NCI-H524 (cell line): Measurements from ENCODE around the gene USP9X.
"Not testable (repeated sequence)": the region's sequence is repeated elsewhere in the genome, so short reads cannot be mapped to it uniquely, and the experiment has no call there.

Experiments
- DNase-seq, 2 experiments: peaks; one replicate each; lab custom pipeline; 2025; lab: John Stamatoyannopoulos, UW

USP9X gene

GRCh38 chrX:41198410-41198809, 113.2 kb downstream of the USP9X start:
- DNase-seq, result no peak

DNA sequence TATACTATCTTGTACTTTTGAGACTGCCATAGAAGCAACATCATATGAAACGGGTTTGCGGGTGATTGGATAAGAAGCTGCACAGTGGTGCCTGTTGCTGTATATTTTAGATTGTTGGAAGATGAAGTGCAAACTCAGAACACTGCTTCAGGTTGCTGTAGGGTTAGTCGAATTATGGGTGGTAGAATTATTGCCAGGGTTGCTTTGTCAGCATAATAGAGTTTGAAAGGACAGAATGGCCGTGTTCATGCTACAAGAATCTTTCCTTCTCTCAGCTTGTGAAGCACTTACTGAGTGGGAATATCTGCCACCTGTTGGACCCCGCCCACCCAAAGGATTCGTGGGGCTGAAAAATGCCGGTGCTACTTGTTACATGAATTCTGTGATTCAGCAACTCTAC, 115.5 kb downstream of the USP9X start:
- DNase-seq, result no peak

GRCh38 chrX:41209853-41210252, 124.6 kb downstream of the USP9X start:
- DNase-seq, result no peak

DNA sequence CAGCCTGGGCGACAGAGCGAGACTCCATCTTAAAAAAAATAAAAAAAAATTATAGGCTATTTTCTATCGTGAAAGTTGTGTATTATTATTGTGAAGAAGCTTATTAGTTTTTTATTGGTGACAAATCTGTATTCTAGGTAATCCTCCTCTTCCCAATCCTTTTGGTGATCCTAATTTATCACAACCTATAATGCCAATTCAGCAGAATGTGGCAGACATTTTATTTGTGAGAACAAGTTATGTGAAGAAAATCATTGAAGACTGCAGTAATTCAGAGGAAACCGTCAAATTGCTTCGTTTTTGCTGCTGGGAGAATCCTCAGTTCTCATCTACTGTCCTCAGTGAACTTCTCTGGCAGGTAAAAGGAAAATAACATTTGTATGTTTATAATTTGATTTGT, 139.4 kb downstream of the USP9X start:
- DNase-seq, result no peak

DNA sequence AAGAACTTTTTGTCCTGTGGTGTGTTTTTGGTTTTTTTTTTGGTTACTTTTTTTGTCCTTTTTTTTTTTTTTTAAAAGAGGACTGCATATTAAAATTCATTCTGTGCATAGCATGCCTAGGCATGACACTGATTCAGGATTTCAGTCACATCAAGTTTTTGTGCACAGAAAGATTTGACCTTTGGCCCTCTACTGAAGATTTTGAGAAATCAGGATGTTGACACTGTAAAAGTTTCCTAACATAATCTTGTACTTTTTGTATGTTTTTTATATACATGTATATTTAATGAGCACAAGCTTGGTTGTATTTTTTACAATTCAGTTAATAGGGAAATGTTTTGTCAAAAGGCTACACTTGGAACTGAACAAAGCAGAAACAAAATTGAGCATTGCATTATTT, 148.7 kb downstream of the USP9X start:
- DNase-seq, result no peak

DNA sequence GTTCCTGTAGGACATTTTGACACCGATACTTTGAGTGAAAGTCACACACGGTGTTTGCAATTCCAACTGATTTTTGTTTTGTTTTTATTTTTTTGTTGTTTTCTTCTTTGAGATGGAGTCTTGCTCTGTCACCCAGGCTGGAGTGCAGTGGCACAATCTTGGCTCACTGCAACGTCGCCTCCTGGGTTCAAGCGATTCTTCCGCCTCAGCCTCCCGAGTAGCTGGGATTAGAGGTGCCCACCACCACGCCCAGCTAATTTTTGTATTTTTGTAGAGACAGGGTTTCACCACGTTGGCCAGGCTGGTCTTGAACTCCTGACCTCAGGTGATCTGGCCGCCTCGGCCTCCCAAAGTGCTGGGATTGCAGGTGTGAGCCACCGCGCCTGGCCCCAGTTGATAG, 149.2 kb downstream of the USP9X start:
- DNase-seq, result not testable (repeated sequence)

DNA sequence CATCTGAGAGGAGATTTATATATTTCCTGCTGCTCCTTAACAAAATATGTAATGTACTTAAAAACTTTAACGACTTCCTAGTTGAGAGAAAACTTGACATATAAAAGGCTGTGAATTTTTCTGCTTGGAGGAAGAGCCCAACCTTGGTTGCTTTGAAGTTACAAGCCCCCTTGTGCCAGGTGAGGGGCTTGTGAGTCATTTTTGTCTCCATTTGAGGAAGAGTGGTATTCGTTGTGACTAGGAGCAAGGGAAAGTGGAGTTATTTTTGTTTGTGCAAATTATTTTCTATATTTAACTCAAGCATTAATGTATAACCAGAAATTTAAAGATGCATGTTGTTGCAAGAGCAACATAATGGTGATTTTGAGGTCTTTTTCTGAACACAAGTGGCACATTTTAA, 149.7 kb downstream of the USP9X start:
- no peak for DNase-seq

DNA sequence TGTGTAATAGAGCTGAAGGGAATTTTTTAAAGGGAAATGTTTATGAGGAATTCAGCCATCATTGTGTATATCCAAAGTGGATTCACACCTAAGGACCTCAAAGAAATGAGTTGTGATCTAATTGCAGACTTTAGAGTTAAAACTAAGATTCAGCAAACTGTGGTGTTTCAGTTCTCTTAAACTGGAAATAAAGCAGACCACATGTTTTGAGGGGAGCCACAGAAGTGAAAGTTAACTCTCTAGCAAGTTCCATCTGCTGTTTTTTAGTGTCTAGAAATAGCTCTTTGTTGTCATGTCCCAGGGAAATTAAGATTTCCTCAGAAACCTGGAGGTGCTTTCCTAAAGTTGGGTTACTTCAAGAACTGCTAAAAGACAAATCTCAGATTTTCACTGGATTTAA, 151.4 kb downstream of the USP9X start:
- DNase-seq, result no peak

DNA sequence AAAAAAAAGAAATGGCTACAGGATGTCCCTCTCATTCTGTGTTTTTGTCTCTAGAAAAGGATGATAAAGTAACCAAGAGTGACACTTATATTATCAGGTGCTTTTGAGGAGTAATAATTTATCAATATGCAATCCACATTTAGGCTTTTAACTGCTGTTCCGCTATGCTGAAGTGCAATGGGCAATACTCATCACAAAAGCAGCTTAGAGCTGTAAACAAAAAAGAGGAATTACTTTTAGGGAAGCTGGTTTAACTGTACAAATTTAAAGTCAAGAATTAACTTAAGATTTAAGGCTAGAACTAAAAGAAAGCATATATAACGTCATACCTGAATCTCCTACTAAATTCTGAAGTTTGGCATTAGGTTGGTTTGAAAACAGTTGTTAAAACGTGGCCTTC, 155.3 kb downstream of the USP9X start:
- DNase-seq, result no peak

DNA sequence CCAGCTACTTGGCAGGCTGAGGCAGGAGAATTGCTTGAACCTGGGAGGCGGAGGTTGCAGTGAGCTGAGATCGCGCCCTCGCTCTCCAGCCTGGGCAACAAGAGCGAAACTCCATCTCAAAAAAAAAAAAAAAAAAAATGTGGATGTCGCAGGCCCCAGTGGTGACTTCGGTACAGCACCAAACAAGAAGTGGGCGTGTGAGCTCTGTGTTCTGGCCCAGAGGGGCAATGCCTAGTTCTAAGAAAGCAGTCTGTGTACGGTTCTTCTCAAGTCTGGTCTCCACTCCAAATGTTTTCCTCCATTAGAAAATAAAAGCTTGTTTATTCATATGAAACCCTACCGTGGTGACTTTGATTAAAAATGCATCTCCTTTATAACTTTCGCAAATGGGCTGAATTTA, 156.7 kb downstream of the USP9X start:
- DNase-seq, result no peak

DNA sequence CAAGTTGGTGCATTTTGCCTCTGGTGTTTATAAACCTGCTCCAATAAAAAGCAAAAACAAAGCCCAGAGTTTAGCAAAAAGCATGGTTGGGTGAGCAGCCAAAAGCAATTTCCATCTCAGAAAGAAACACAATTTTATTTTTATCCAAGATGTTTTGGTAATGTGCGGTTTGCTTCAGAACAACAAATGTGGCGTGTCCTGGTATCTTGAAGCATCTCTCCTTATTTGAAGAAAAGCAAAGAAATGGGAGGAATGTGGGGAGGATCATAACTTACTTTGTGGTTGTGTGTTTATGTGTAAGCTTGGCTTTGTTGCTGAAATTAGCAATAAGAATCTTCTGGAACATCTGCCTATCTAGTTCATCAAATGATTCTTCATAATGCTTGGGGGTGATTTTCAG, 160.4 kb downstream of the USP9X start:
- no peak for DNase-seq

DNA sequence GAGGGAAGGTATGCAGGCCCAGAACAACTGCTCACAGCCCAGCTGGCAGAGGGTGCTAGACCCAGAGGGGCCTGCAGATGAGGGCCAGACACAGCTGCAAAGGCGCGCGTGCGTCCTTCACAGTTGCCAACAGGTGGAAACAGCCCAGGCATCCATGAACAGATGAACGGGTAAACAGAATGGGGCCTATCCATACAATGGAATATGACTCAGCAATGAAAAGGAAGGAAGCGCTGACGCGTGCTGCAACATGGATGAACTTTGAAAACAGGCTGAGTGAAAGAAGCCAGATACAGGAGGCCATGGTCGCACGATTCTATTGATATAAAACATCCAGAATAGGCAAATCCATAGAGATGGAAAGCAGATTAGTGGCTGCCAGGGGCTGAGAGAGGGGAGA, 165.6 kb downstream of the USP9X start:
- no peak for DNase-seq

- DNase-seq, result no peak
Observed at GRCh38 chrX:41257801-41258200, 172.6 kb downstream of the USP9X start.

GRCh38 chrX:41258226-41258625, 173.0 kb downstream of the USP9X start:
- DNase-seq, result no peak

- DNase-seq, result no peak
Observed at GRCh38 chrX:41258871-41259270, 173.6 kb downstream of the USP9X start.

DNA sequence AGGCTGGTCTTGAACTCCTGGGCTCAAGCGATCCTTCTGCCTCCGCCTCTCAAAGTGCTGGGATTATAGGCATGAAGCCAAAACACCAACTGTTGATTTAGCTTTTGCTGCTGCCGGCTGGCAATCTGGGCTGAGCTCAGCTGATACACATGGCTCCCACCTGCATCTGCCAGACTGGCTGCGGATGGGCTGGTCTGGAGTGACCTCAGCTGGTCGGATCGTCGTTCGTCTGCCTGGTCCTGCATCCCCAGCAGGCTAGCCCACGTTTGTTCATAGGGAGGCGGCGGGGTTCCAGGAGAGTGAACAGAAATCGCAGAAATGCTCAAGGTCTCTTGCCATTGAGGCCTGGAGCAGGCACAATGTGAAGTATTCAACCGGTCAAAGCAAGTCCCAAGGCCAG, 174.3 kb downstream of the USP9X start:
- DNase-seq, result peak; percentile 69 to 89

- no peak for DNase-seq
Observed at GRCh38 chrX:41265615-41266014, 180.4 kb downstream of the USP9X start.

GRCh38 chrX:41273638-41274037, 188.4 kb downstream of the USP9X start:
- no peak for DNase-seq

- DNase-seq, result peak; percentile 44 to 58
Observed at GRCh38 chrX:41275661-41276609, 190.7 kb downstream of the USP9X start.

DNA sequence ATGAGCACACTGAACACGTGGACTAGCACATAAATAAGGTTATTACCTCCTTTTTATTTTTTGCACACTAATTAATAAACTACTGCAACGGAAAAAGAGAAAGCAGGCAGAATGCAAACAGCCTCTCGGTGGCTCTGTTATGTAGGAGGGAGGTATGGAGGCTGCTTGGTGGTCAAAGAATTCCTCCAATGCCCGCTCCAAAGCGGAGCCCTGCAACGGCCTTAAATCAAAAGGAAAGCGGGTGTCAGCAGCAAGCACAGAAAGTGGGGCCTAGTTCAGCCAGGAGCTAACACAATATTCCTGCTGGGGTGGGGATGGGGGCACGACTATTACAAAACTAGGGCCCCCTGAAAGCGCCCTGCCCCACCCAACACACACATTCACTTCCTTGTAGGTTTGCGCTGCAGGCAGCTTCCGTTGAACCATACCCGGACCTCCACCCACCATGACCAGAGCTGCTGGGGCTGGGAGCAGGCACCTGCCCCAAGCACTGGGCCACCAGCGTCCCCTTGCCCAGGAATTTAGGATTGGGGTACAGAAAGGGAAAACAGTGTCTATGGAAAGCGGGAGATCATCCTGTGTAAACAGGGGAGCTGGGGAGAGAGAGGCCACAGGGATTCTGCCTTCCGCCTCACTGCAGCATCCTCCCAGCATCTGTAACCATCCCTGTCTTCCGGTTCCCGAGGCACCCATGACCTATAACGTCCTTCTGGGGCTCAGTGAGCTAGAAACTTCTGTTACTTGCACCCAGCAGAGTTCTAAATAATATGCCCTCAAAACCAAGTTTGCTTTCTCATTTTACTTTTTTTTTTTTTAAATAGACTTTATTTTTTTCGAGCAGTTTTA, 191.6 kb downstream of the USP9X start:
- no peak for DNase-seq

GRCh38 chrX:41282307-41282706, 197.1 kb downstream of the USP9X start:
- DNase-seq, result not testable (repeated sequence)

DNA sequence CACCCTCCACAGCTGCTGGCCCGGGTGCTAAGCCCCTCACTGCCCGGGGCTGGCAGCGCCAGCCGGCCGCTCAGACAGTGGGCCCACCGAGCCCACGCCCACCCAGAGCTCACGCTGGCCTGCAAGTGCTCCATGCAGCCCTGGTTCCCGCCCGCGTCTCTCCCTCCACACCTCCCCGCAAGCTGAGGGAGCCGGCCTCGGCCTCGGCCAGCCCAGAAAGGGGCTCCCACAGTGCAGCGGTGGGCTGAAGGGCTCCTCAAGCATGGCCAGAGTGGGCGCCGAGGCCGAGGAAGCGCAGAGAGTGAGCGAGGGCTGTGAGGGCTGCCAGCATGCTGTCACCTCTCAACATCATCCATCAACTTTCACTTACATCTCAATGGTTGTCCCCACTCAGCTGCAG, 200.7 kb downstream of the USP9X start:
- not testable (repeated sequence) for DNase-seq
